DND-41 (cell line): ENCODE measurements around the gene A3GALT2.

Experiments used
- ATAC-seq: fragments of 200-7000 bp; cut with Tn5 transposase; 3 replicates; pipeline ENCODE4 v1.9.1; 2021; ENCODE audit warnings: low read depth; ENCODE audit not compliant: insufficient read depth
- DNase-seq: peaks from one replicate; pipeline ENCODE4 v3.0.0-alpha.2; 2020
- H2AFZ ChIP-seq: 2 replicates; pipeline ENCODE4 v1.6.0; 2012; ENCODE audit warnings: low read depth, low read length
- H3K27ac ChIP-seq: 2 replicates; pipeline ENCODE4 v1.5.1; 2012; ENCODE audit warnings: low read length, inconsistent platforms
- H3K27me3 ChIP-seq: fragments of 200-600 bp; sonication (generic); 2 replicates; pipeline ENCODE4 v1.6.0; 2012; ENCODE audit warnings: low read length, mild to moderate bottlenecking, inconsistent platforms; ENCODE audit not compliant: insufficient read depth, poor library complexity
- H3K36me3 ChIP-seq: 2 replicates; pipeline ENCODE4 v1.5.1; 2012; ENCODE audit warnings: low read length, inconsistent platforms; ENCODE audit not compliant: insufficient read depth
- H3K4me1 ChIP-seq: 2 replicates; pipeline ENCODE4 v1.5.1; 2012; ENCODE audit warnings: mild to moderate bottlenecking, low read length; ENCODE audit not compliant: insufficient read depth
- H3K4me2 ChIP-seq: 2 replicates; pipeline ENCODE4 v1.6.0; 2012; ENCODE audit warnings: mild to moderate bottlenecking, moderate library complexity, low read length, inconsistent platforms; ENCODE audit not compliant: insufficient read depth
- H3K4me3 ChIP-seq, 2 experiments: fragments of 200-600 bp in 1 of 2; shearing (Covaris generic) in 1 of 2; 2 replicates each; pipeline ENCODE4 v1.5.1; 2012 to 2016; ENCODE audit warnings: inconsistent platforms in 2 of 2, low read length in 2 of 2, mild to moderate bottlenecking in 2 of 2, low read depth in 1 of 2, moderate library complexity in 1 of 2
- H3K79me2 ChIP-seq: 2 replicates; pipeline ENCODE4 v1.6.0; 2012; ENCODE audit warnings: low read length, inconsistent platforms; ENCODE audit not compliant: insufficient read depth
- H3K9ac ChIP-seq: 2 replicates; pipeline ENCODE4 v1.6.0; 2012; ENCODE audit warnings: low read depth, mild to moderate bottlenecking, inconsistent platforms, low read length, moderate library complexity
- H3K9me3 ChIP-seq: 2 replicates; pipeline ENCODE4 v1.5.1; 2012; ENCODE audit warnings: low read length, moderate library complexity, mild to moderate bottlenecking, inconsistent platforms; ENCODE audit not compliant: insufficient read depth, severe bottlenecking
- H4K20me1 ChIP-seq: 2 replicates; pipeline ENCODE4 v1.6.0; 2012; ENCODE audit warnings: low read length; ENCODE audit not compliant: insufficient read depth
- CTCF ChIP-seq: IDR thresholded peaks from 2 replicates; pipeline ENCODE4 v1.5.1; 2012; ENCODE audit warnings: borderline replicate concordance, low read length, moderate library complexity, mild to moderate bottlenecking; ENCODE audit not compliant: poor library complexity, severe bottlenecking; ENCODE audit errors: extremely low read depth
- EZH2 ChIP-seq: IDR thresholded peaks from 3 replicates; pipeline ENCODE4 v1.6.1; 2012; ENCODE audit warnings: borderline replicate concordance, low read depth, mild to moderate bottlenecking, moderate library complexity, low read length, inconsistent platforms; ENCODE audit not compliant: severe bottlenecking

A3GALT2 gene

GRCh38 chr1:33265780-33266605 lies 54.9 kb downstream of the A3GALT2 start:
- Histone ChIP-seq H3K27ac (no peak overlapping the region), H3K9ac (no peak overlapping the region), H3K4me1 (no peaks in the 10 kb centered on the region), H2AFZ (no peak overlapping the region), H4K20me1 (peaks cover 75% of the 10 kb centered on the region), H3K27me3 (no peaks in the 10 kb centered on the region), H3K4me2 (no peak overlapping the region), H3K4me3 (no peak overlapping the region), H3K36me3 (peaks cover 51% of the 10 kb centered on the region), H3K9me3 (no peaks in the 10 kb centered on the region), H3K79me2 (peaks cover 90% of the 10 kb centered on the region)
- no peak for ATAC-seq
- TF ChIP-seq EZH2 (no peak), CTCF (no peak)
- no peak for DNase-seq

- Histone ChIP-seq H3K9ac (no peak overlapping the region), H2AFZ (no peak overlapping the region), H3K27me3 (no peaks in the 10 kb centered on the region), H3K79me2 (peaks cover 95% of the 10 kb centered on the region), H3K4me1 (peaks cover 8% of the 10 kb centered on the region; the same call in 1 of the 2 replicates), H3K36me3 (peaks cover 40% of the 10 kb centered on the region), H3K27ac (no peak overlapping the region), H3K4me3 (no peak overlapping the region), H3K9me3 (no peaks in the 10 kb centered on the region), H4K20me1 (peaks cover 83% of the 10 kb centered on the region), H3K4me2 (no peak overlapping the region)
- no peak for DNase-seq
- no peak for ATAC-seq
- TF ChIP-seq CTCF (no peak), EZH2 (no peak)
Measured at GRCh38 chr1:33263890-33264504, 56.9 kb downstream of the A3GALT2 start.

- Histone ChIP-seq H3K4me1 (peaks cover 23% of the 10 kb centered on the region), H3K9ac (no peak overlapping the region), H3K36me3 (peaks cover 31% of the 10 kb centered on the region), H3K27ac (no peak overlapping the region), H3K4me3 (no peak overlapping the region), H3K4me2 (no peak overlapping the region), H3K9me3 (no peaks in the 10 kb centered on the region), H2AFZ (no peak overlapping the region), H3K79me2 (peaks cover 93% of the 10 kb centered on the region), H4K20me1 (peaks cover 76% of the 10 kb centered on the region), H3K27me3 (no peaks in the 10 kb centered on the region)
- TF ChIP-seq EZH2 (no peak), CTCF (no peak)
- ATAC-seq (no peak), DNase-seq (no peak)
Measured at GRCh38 chr1:33261344-33261743, 59.6 kb downstream of the A3GALT2 start.
